Parathyroid adenoma (tissue), 2 donors: ENCODE results near the gene TADA2B.

Experiments
- H2AFZ ChIP-seq: fragments of 300-600 bp; sonication (generic); one replicate; pipeline ENCODE4 v1.7.0; 2017; ENCODE audit warnings: antibody characterized with exemption, mild to moderate bottlenecking
- H3K27ac ChIP-seq: fragments of 300-600 bp; sonication (generic); one replicate; pipeline ENCODE4 v1.7.0; 2017
- H3K27me3 ChIP-seq: fragments of 300-600 bp; sonication (generic); one replicate; pipeline ENCODE4 v1.7.0; 2017; ENCODE audit warnings: low read length; ENCODE audit not compliant: control insufficient read depth, insufficient read depth
- H3K36me3 ChIP-seq: fragments of 300-600 bp; sonication (generic); one replicate; pipeline ENCODE4 v1.7.0; 2017; ENCODE audit warnings: low read length; ENCODE audit not compliant: control insufficient read depth, insufficient read depth
- H3K4me1 ChIP-seq: fragments of 300-600 bp; sonication (generic); one replicate; pipeline ENCODE4 v1.7.0; 2017; ENCODE audit warnings: control low read depth
- H3K4me2 ChIP-seq: fragments of 300-600 bp; sonication (generic); one replicate; pipeline ENCODE4 v1.7.0; 2017; ENCODE audit warnings: low read length
- H3K4me3 ChIP-seq: fragments of 300-600 bp; sonication (generic); one replicate; pipeline ENCODE4 v1.7.0; 2017; ENCODE audit warnings: low read depth, low read length
- H3K79me2 ChIP-seq: fragments of 300-600 bp; sonication (generic); one replicate; pipeline ENCODE4 v1.7.0; 2017; ENCODE audit warnings: control low read depth
- H3K9ac ChIP-seq: fragments of 300-600 bp; sonication (generic); one replicate; pipeline ENCODE4 v1.7.0; 2017; ENCODE audit warnings: mild to moderate bottlenecking
- H3K9me3 ChIP-seq: fragments of 300-600 bp; sonication (generic); one replicate; pipeline ENCODE4 v1.7.0; 2017; ENCODE audit warnings: low read length; ENCODE audit not compliant: control insufficient read depth
- TF ChIP-seq, protein P1 (sequence below): fragments of 300-600 bp; sonication (generic); IDR thresholded peaks from one replicate; pipeline ENCODE4 v1.7.0; 2017; ENCODE audit warnings: antibody characterized with exemption, mild to moderate bottlenecking
- donor health status: primary hyperparathyroidism.

TADA2B gene

DNA sequence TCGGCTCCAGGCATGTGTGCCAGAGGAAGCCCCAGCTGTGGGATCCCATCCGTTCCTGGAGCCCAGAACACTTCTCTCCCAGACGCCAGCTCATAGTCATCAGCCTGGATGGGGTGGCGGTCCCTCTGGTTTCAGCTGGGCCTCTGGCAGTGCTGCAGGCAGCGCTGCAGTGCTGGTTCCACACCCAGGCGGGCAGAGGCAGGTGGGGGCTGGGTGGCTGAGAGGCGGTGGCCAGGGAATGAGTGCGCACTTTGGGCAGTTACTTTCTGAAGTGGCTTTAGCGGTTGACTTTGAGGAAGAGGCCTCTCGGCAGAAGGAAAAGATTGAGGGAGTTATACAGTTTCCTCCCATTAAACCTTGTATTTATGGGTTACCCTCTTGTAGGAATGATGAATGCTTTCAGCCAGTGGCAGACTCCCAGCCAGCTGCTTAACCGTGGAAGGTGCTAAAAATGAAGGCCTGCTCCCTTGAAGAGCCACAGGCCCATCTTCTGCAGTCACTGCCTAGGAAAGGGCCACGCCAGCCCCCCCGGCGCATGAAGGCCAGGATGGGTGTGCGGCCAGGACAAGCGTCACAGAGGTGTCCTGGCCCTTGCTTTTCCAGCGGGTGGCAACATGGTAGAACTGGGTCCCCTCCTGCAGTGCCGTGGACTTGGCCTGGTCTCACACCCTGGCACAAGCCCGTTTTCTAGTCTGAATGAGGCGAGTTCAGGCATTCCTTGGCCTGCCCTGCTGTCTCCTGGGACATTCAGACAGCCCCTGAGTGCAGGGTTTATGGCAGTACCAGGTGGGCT lies 9.9 kb downstream of the TADA2B start:
- H3K4me2 ChIP-seq, result no peak overlapping the region
- no peak overlapping the region for H3K27ac ChIP-seq
- no peak overlapping the region for H2AFZ ChIP-seq
- TF ChIP-seq, protein P1, sequence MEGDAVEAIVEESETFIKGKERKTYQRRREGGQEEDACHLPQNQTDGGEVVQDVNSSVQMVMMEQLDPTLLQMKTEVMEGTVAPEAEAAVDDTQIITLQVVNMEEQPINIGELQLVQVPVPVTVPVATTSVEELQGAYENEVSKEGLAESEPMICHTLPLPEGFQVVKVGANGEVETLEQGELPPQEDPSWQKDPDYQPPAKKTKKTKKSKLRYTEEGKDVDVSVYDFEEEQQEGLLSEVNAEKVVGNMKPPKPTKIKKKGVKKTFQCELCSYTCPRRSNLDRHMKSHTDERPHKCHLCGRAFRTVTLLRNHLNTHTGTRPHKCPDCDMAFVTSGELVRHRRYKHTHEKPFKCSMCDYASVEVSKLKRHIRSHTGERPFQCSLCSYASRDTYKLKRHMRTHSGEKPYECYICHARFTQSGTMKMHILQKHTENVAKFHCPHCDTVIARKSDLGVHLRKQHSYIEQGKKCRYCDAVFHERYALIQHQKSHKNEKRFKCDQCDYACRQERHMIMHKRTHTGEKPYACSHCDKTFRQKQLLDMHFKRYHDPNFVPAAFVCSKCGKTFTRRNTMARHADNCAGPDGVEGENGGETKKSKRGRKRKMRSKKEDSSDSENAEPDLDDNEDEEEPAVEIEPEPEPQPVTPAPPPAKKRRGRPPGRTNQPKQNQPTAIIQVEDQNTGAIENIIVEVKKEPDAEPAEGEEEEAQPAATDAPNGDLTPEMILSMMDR, result no peak
- no peak overlapping the region for H3K9ac ChIP-seq
- no peak overlapping the region for H3K4me3 ChIP-seq
- peaks cover 7% of the 10 kb centered on the region for H3K79me2 ChIP-seq
- no peaks in the 10 kb centered on the region for H3K36me3 ChIP-seq
- H3K27me3 ChIP-seq, result no peaks in the 10 kb centered on the region
- H3K9me3 ChIP-seq, result no peaks in the 10 kb centered on the region
- no peaks in the 10 kb centered on the region for H3K4me1 ChIP-seq

DNA sequence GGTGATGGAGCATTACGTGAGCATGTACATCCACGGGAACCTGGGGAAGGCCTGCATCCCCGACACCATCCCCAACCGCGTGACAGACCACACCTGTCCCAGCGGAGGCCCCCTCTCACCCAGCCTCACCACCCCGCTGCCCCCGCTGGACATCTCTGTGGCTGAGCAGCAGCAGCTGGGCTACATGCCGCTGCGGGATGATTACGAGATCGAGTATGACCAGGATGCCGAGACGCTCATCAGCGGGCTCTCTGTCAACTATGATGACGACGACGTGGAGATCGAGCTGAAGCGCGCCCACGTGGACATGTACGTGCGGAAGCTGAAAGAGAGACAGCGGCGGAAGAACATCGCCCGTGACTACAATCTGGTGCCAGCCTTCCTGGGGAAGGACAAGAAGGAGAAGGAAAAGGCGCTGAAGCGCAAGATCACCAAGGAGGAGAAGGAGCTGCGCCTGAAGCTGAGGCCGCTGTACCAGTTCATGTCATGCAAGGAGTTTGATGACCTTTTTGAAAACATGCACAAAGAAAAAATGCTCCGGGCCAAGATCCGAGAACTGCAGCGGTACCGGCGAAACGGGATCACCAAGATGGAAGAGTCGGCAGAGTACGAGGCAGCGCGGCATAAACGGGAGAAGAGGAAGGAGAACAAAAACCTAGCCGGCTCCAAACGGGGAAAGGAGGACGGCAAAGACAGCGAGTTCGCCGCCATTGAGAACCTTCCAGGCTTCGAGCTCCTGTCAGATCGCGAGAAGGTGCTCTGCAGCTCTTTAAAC lies 11.1 kb downstream of the TADA2B start:
- Histone ChIP-seq H3K9me3 (no peaks in the 10 kb centered on the region), H3K27ac (no peak overlapping the region), H3K4me2 (no peak overlapping the region), H3K4me1 (no peaks in the 10 kb centered on the region), H3K79me2 (peaks cover 7% of the 10 kb centered on the region), H3K4me3 (no peak overlapping the region), H2AFZ (no peak overlapping the region), H3K9ac (no peak overlapping the region), H3K27me3 (no peaks in the 10 kb centered on the region), H3K36me3 (no peaks in the 10 kb centered on the region)
- TF ChIP-seq, protein P1, result no peak

DNA sequence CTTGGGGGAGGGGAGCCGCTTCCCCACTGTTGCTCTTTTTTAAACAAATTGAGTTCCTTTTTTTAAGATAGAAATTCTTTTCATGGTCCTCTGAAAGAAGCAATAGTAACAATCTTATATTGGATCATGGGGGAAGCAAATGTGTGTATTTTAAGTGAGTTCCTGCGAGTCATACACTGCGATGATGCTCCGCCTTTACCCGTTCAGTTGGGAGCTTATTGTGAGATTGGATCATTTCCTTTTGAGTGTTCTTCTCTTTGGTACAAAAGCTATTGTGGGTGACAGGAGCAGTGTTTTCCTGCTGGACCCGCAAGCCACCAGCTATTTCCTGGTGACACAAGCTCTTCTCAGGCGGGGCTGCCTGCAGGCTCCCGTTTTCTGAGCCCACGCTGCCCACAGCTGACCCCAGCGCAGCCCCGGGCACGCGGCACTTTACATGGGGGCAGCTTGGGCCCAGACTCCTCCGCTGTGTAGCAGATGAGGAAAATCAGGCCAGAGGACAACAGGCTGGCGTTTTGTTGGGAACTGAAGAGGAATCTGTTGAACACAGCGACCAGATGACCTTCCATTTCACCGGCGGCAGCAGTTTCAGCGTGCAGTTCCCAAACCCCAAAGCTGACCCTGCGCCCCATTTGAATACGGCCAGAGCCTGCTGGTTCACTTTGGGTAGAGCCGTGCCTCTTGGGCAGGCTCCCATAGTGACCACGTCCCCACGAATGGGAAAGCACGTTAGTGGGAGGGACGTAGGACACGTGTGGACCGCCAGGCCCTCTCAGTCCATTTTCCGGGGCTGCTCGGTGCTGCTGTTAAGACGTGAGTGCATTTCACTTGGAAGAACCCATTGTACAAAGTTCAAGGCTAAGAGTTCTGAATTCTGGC lies 12.2 kb downstream of the TADA2B start:
- no peak overlapping the region for H3K9ac ChIP-seq
- TF ChIP-seq, protein P1, result no peak
- no peaks in the 10 kb centered on the region for H3K36me3 ChIP-seq
- no peak overlapping the region for H3K27ac ChIP-seq
- no peaks in the 10 kb centered on the region for H3K4me1 ChIP-seq
- H3K27me3 ChIP-seq, result no peaks in the 10 kb centered on the region
- no peaks in the 10 kb centered on the region for H3K79me2 ChIP-seq
- no peak overlapping the region for H2AFZ ChIP-seq
- no peaks in the 10 kb centered on the region for H3K9me3 ChIP-seq
- H3K4me2 ChIP-seq, result no peak overlapping the region
- H3K4me3 ChIP-seq, result no peak overlapping the region

DNA sequence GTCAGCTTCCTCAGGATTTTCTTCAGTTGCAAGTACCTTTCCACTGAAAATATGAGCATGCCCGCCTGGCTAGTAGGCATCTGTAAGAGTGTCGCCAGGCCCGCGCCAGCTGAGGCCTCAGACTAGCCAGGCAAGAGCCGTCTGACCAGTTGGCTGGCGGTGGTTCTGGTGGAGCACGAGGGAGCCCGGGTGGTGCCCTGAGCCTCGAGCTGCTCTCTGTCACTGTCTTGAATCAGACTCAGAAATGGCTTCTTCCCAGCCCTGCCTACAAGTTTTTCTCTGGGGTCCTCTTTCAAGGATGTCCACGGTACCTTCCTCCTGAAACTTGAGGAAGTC lies 12.8 kb downstream of the TADA2B start:
- Histone ChIP-seq H3K27me3 (no peaks in the 10 kb centered on the region), H3K79me2 (no peaks in the 10 kb centered on the region), H3K9me3 (no peaks in the 10 kb centered on the region), H2AFZ (no peak overlapping the region), H3K4me2 (no peak overlapping the region), H3K4me3 (no peak overlapping the region), H3K27ac (no peak overlapping the region), H3K36me3 (no peaks in the 10 kb centered on the region), H3K4me1 (no peaks in the 10 kb centered on the region), H3K9ac (no peak overlapping the region)
- TF ChIP-seq, protein P1, result no peak
